ENCODE results near the gene ZP4. TPM values are rescaled to one million over a fixed set of nuclear protein-coding genes. Genes with fewer than 3 reads are reported as not detected.

Gene ZP4
- total and polyA plus RNA-seq, 2 experiments from 2014 or later: not detected

DNA sequence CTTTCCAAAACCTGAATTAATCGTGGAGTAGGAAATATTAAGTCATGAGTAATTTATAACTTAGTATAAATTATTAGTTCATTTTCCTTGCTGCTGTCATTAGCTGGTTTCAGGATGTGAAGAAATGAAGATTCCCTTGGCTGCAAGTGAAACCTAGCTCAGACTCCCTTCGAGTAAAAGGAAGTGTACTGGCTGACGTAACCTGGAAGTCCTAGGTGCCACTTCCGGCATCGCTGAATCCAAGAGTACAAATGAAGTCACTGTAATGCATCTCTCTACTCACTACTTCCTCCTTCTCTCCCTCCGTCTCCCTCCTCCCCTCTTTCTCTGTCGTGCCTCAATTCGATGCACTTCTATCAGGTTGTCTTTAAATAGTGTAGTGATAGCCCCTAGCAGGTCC lies 28.8 kb downstream of the ZP4 start:
- Histone ChIP-seq H3K4me3 (no peak overlapping the region), H3K27me3 (ENCODE audit: insufficient read depth) (peaks cover 9% of the 10 kb centered on the region), H3K4me1 (ENCODE audit: insufficient read depth) (peaks cover 18% of the 10 kb centered on the region), H3K79me2 (replicated peaks; ENCODE audit: insufficient read depth) (no peaks in the 10 kb centered on the region), H4K20me1 (replicated peaks; ENCODE audit: insufficient read depth) (no peaks in the 10 kb centered on the region), H2AFZ (no peak overlapping the region), H3K4me2 (no peak overlapping the region), H3K36me3 (ENCODE audit: insufficient read depth) (peaks cover 6% of the 10 kb centered on the region; the same call in 1 of the 2 replicates), H3K9me2 (ENCODE audit: insufficient read depth) (0 out of 2 replicates have a peak, but pooled peaks cover 4% of the 10 kb centered on the region), H3K27ac (ENCODE audit: low read depth) (no peak overlapping the region), H3F3A (replicated peaks; ENCODE audit: low read depth) (no peaks in the 10 kb centered on the region)
- peaks cover 11% of the 10 kb centered on the region for H3K27me3 Mint-ChIP-seq (ENCODE audit: insufficient read depth, low read depth, poor library complexity)
- ATAC-seq (no peak), DNase-seq (ENCODE audit: low spot score) (no peak)
- TF ChIP-seq CTCF (conservative IDR thresholded peaks at IDR 0.05; ENCODE audit: low read depth in 2 of 2) (no peak), NANOG (IDR thresholded peaks at IDR 0.05; ENCODE audit: borderline replicate concordance) (no peak), ZNF114 (CRISPR knock-in tag; IDR thresholded peaks at IDR 0.05) (no peak), ETS1 (IDR thresholded peaks at IDR 0.05) (no peak), POLR2AphosphoS5 (IDR thresholded peaks at IDR 0.05; ENCODE audit: low read depth) (no peak), EZH2phosphoT487 (IDR thresholded peaks at IDR 0.05; ENCODE audit: unreplicated experiment) (no peak)
- H3K27ac Mint-ChIP-seq: no peak overlapping the region
- H3K36me3 Mint-ChIP-seq (ENCODE audit: low read depth): peaks cover 3% of the 10 kb centered on the region; the same call in 1 of the 3 replicates
- H3K4me3 Mint-ChIP-seq: no peak overlapping the region
- H3K4me1 Mint-ChIP-seq: peaks cover 17% of the 10 kb centered on the region
- H3K9me3 Mint-ChIP-seq: no peaks in the 10 kb centered on the region

GRCh38 chr1:237858992-237859391 lies 31.7 kb downstream of the ZP4 start:
- H3K9me2 ChIP-seq (ENCODE audit: insufficient read depth): 0 out of 2 replicates have a peak, but pooled peaks cover 4% of the 10 kb centered on the region
- no peak for ATAC-seq
- Mint-ChIP-seq H3K27me3 (ENCODE audit: insufficient read depth, low read depth, poor library complexity) (peaks cover 2% of the 10 kb centered on the region), H3K27ac (no peak overlapping the region), H3K4me3 (no peak overlapping the region), H3K4me1 (peaks cover 18% of the 10 kb centered on the region), H3K36me3 (ENCODE audit: low read depth) (peaks cover 10% of the 10 kb centered on the region; the same call in 2 of the 3 replicates), H3K9me3 (0 out of 3 replicates have a peak, but pooled peaks cover 6% of the 10 kb centered on the region)
- H3K27me3 ChIP-seq (ENCODE audit: insufficient read depth): no peaks in the 10 kb centered on the region
- no peak overlapping the region for H3K4me3 ChIP-seq
- H4K20me1 ChIP-seq (replicated peaks; ENCODE audit: insufficient read depth): no peaks in the 10 kb centered on the region
- DNase-seq (ENCODE audit: low spot score): no peak
- H3K36me3 ChIP-seq (ENCODE audit: insufficient read depth): no peaks in the 10 kb centered on the region; the same call in 1 of the 2 replicates
- peak overlapping the region; percentile 72 for H2AFZ ChIP-seq
- H3K4me1 ChIP-seq (ENCODE audit: insufficient read depth): peaks cover 15% of the 10 kb centered on the region
- no peak overlapping the region for H3K27ac ChIP-seq (ENCODE audit: low read depth)
- H3K79me2 ChIP-seq (replicated peaks; ENCODE audit: insufficient read depth): no peaks in the 10 kb centered on the region
- H3F3A ChIP-seq (replicated peaks; ENCODE audit: low read depth): no peaks in the 10 kb centered on the region
- 0 out of 2 replicates have a peak overlapping the region, but pooled peaks have one; percentile 64 for H3K4me2 ChIP-seq
- no peak for TF ChIP-seq EZH2 (IDR thresholded peaks at IDR 0.05; ENCODE audit: low read depth, unreplicated experiment)
- TF ChIP-seq ZNF331 (CRISPR knock-in tag; IDR thresholded peaks at IDR 0.05; ENCODE audit: low read depth): no peak
- TF ChIP-seq ETS1 (IDR thresholded peaks at IDR 0.05): no peak
- no peak for TF ChIP-seq JUNB (IDR thresholded peaks at IDR 0.05; ENCODE audit: unreplicated experiment)
- TF ChIP-seq POLR2AphosphoS5 (IDR thresholded peaks at IDR 0.05; ENCODE audit: low read depth): no peak
- TF ChIP-seq STAT1 (IDR thresholded peaks at IDR 0.05; ENCODE audit: unreplicated experiment): no peak
- no peak for TF ChIP-seq EZH2phosphoT487 (IDR thresholded peaks at IDR 0.05; ENCODE audit: unreplicated experiment)
- no peak for TF ChIP-seq NANOG (IDR thresholded peaks at IDR 0.05; ENCODE audit: borderline replicate concordance)
- TF ChIP-seq ZNF114 (CRISPR knock-in tag; IDR thresholded peaks at IDR 0.05): no peak
- TF ChIP-seq REST (IDR thresholded peaks at IDR 0.05; ENCODE audit: unreplicated experiment): no peak
- no peak for TF ChIP-seq CTCF (conservative IDR thresholded peaks at IDR 0.05; ENCODE audit: low read depth in 2 of 2)
- no peak for TF ChIP-seq CREB1 (CRISPR knock-in tag; IDR thresholded peaks at IDR 0.05; ENCODE audit: low read depth)

Data from GM23338 (cell line).